ENCODE results near the gene GRAMD2A.

DNA sequence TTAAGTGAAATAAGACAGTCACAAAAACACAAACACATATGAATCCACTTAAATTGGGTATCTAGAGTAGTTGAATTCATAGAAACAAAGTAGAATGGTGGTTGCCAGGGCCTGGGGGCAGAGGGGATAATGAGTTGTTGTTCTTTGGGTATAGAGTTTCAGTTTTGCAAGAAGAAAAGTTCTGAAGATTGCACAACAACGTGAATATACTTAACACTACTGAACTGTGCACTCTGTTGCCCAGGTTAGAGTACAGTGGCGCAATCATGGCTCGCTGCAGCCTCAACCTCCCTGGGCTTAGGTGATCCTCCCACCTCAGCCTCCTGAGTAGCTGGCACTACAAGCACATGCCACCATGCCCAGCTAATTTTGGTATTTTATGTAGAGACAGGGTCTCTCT lies 14.9 kb downstream of the GRAMD2A start:
- TF ChIP-seq CTCF (IDR thresholded peaks at IDR 0.05) (no peak), POLR2A (IDR thresholded peaks at IDR 0.05) (no peak)

Data from uterus (tissue), 2 donors.